Kidney tubule cell (primary cell): ENCODE data around the gene PFDN6.
"Not testable (repeated sequence)": the region's sequence is repeated elsewhere in the genome, so short reads cannot be mapped to it uniquely, and the experiment has no call there.

Source experiments
- DNase-seq: peaks from one replicate; pipeline ENCODE4 v3.0.0-alpha.2; 2018; ENCODE audit warnings: low spot score

Gene PFDN6

DNA sequence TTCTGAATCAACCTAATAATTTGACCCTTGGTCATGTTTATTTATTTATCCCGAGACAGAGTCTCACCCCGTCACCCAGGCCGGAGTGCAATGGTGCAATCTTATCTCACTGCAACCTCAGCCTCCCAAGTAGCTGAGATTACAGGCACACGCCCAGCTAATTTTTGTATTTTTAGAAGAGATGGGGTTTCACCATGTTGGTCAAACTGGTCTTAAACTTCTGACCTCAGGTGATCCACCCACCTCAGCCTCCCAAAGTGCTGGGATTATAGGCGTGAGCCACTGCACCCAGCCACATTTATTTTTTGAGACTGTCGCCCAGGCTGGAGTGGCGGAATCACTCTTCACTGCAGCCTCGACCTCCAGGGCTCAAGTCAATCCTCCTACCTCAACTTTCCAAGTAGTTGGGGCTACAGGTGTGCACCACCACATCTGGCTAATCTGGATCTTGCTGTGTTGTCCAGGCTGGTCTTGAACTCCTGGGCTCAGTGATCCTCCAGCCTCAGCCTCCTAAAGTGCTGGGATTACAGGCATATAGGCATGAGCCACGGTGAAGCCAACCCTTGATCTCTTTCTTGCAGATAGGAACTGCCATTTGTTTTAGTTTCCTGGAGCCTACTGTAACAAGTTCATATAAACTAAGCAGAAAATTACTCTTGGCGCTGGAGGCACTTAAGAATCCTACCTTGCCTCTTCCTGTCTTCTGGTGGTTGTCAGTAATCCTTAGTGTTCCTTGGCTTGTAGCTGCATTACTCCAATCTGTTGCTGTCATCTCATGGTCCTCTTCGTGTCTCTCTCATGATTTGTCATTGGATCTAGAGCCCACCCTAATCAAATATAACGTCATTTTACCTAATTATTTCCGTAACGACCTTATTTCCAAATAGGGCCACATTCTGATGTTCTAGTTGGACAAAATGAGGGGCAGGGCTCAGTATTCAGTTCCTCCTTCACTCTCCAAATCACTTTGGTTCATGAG is 15.2 kb upstream of the PFDN6 start:
- DNase-seq: no peak

DNA sequence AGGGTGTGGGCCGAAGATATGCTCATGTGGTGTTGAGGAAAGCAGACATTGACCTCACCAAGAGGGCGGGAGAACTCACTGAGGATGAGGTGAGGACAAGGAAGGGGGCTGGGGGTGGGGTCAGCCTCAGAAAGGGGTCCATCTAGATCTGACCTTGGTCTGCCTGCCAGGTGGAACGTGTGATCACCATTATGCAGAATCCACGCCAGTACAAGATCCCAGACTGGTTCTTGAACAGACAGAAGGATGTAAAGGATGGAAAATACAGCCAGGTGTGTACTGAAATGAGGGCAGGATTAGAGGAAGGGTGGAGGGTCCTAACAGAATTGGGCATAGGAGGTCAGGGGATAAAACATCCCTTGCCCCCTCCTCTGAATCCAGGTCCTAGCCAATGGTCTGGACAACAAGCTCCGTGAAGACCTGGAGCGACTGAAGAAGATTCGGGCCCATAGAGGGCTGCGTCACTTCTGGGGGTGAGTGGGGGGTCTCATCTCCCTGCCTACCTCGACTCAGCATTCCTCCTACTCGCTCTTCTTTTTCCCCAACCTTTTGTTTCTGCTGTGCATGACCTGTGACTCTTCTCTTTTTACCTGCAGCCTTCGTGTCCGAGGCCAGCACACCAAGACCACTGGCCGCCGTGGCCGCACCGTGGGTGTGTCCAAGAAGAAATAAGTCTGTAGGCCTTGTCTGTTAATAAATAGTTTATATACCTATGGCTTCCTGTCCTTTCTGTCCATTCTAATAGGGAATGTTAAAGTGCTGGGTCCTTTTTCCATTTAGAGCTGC is 13.4 kb upstream of the PFDN6 start:
- not testable (repeated sequence) for DNase-seq

DNA sequence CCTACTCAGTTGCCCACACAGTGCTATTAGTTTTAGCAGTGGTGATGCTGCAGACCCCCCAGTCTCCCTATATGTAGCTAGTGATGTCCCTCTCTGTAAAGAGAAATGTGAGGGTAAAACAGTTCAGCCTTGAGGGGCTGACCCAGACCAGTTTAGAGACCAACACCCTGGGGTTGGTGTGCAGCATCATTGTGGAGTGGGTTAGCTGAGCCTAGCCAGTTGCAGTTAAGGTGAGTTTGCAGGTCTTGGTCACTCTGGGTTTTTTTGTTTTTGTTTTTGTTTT is 12.9 kb upstream of the PFDN6 start:
- DNase-seq: no peak

DNA sequence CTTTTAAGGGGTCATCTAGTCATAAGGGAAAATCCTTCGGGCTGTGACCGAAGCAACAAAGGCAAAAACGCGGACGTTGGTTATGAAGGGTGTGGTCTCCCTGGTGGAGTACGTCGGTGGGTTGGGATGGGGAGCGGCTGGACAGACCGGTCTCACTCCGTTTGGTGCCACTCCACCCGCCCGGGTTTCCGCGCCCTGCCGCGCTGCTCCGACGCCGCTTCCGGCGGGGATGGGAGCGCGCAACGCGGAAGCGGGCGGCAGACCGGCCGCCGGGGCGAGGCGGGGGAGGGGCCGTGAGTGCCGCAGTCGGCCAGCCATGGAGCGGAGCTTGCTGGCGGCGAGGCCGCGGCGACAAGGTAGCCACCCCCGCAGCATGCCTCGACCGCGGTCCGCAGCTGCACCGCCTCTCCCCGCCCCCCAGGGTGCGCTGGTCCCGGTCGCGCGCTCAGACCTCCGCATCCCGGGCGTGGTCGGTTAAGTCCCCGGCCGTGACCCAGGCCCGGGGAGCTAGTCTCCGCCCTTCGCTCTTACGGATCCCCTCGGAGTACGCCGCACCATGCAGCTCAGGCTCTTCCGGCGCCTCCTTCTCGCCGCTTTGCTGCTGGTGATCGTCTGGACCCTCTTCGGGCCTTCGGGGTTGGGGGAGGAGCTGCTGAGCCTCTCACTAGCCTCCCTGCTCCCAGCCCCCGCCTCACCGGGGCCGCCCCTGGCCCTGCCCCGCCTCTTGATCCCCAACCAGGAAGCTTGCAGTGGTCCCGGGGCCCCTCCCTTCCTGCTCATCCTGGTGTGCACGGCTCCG is 12.3 kb upstream of the PFDN6 start, which contains the start of gene B3GALT4:
B3GALT4 (plus strand) TSS at position 260 of the 799 bp plus-strand sequence; CDS start at position 557, 297 bp downstream.
- DNase-seq: peak; percentile 82

DNA sequence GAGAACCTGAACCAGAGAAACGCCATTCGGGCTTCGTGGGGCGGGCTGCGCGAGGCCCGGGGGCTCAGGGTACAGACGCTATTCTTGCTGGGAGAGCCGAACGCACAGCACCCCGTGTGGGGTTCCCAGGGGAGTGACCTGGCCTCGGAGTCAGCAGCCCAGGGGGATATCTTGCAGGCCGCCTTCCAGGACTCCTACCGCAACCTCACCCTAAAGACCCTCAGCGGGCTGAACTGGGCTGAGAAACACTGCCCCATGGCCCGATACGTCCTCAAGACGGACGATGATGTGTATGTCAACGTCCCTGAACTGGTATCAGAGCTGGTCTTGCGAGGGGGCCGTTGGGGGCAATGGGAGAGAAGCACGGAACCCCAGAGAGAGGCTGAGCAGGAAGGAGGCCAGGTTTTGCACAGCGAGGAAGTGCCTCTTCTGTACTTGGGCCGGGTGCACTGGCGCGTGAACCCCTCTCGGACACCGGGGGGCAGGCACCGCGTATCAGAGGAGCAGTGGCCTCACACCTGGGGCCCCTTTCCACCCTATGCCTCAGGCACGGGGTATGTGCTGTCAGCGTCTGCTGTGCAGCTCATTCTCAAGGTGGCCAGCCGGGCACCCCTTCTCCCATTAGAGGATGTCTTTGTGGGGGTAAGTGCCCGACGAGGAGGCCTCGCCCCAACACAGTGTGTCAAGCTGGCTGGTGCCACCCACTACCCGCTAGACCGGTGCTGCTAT is 11.6 kb upstream of the PFDN6 start:
- DNase-seq: no peak

DNA sequence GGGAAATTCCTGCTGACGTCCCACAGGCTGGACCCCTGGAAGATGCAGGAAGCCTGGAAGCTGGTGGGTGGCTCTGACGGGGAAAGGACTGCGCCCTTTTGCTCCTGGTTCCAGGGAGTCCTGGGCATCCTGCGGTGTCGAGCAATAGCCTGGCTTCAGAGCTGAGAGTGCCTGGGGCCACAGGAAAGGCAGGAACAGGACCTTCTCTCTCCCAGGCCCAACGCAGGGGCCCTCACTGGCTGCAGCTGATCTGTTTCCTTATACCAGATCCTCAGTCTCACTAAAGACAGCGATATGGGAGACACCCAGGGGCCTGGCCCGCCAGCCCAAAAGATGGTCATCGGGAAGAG is 11.0 kb upstream of the PFDN6 start:
- DNase-seq: no peak

DNA sequence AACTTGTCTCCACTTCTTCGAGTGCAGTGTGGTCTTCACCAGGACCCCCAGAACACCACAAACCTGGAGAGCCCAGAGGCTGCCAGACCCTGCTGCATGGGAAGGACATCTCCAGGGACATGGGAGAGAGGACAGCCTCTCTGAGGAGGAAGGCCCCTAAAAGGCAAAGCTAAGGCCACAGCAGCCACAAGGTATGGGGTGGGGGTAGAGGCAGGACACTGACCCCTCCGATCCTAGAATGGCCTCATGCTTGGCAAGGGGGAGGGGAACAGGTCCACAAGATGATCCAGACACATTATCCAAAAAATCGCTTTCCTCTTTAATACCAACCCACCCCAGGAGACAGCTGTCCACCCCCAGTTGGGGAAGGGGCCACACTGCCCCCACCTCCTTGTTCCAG is 10.6 kb upstream of the PFDN6 start:
- DNase-seq: no peak

DNA sequence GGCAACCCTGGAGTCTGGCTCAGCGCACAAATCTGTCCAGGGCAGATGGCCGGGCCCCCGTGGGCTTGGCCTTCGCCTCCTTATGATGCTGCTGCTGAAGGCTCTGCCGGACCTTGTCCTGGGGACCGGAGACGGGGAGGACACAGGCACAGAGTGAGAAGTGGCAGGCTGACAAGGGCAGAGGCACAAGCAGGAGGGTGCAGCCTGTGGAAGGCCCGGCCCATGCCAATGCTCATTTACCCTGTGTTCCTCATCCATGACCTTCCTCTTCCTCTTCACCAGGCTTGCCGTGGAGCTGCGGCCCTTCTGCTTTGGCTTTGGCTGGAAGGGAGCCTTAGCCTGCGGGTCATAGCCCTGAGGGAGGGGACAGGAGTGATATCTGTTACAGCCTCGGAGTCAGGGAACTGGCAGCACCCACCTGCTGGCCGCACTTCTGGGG is 10.1 kb upstream of the PFDN6 start:
- no peak for DNase-seq

DNA sequence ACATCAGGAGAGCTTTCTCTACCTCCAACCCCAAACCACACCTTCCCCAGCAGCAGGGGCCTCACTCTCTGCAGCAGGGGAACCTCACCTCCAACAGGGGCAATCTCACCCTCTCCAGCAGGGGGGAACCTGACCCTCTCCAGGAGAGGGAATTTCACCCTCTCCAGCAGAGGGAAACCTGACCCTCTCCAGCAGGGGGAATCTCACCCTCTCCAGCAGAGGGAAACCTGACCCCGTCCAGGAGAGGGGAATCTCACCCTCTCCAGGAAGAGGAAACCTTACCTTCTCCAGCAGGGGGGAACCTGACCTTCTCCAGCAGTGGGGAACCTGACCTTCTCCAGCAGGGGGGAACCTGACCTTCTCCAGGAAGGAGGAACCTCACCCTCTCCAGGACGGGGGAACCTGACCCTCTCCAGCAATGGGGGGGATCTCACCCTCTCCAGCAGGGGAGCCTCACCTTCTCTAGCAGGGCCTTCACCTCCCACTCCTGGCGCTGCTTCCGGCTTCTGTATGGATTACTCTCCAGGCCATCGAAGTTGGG is 9.4 kb upstream of the PFDN6 start:
- peak; percentile 78 for DNase-seq

DNA sequence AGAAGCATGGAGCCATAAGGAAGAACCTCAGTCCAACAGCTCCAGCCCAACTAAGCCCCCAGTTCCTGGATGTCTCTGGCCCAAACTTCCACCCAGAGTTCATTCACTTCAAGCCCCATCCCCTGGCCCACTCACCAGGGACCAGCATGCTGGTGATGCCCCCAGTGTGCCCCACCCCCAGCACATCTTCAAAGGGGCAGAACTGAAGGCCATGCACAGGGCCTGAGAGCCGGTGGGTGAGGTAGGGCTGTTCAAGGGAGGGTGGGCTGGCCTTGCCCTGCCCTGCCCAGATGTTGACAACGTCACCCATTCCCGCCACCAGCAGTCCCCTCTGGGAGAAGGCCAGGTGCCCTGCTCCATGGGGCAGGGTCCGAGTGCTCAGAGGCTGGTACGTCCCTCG is 8.9 kb upstream of the PFDN6 start:
- no peak for DNase-seq

DNA sequence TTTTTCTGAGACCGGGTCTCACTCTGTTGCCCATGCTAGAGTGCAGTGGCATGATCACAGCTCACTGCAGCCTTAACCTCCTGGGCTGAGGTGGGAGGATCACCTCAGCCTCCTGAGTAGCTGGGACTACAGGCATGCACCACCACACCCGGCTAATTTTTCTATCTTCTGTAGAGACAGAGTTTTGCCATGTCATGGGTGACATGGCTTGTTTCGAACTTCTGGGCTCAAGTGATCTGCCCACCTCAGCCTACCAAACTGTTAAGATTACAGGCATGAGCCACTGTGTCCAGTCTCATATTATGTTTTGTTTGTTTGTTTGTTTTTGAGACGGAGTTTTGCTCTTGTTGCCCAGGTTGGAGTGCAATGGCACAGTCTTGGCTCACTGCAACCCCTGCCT is 4.2 kb upstream of the PFDN6 start:
- DNase-seq: not testable (repeated sequence)

DNA sequence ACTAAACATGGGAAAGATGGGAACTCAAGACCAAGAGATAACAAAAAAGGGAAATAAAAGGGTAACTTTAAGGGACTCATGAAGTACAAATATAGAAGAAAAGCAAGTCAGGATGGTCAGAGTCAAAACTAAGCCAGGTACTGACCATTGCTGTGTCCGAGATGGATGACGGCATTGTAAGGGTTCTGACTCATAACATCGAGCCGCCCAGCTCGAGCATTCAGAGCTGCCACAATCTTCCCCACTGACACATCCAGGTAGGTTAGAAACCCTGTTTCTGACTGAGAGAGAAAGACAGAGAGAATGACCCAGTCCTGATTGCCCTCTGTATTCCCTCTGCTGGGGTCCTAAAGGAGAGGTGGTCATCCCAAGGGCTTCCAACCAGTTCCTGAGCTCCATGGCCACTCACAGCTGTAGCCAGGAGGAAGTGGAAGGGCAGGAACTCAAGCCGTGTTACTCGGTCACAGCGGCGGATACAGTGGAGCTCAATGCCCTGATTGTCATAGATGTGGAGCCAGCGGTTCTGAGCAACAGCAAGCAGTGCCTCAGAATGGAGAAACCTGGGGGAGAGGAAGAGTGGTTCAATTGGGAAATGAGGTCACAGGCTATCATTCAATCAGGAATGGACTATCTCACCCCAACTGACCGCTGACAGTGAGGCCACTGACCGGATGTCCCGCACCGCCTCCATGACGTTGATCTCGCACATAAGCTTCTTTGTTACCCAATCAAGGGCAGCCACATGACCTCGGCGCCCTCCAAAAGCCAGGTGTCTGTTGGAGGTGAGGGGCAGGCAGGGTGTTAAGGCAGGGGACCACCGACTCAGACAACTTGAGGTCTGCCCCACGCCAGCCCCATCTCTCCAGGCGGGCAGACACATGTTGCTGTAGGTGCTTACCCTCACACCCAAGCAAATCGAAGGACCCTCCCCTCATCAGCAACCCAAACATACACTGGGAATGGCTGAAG is 2.2 kb upstream of the PFDN6 start:
- no peak for DNase-seq

DNA sequence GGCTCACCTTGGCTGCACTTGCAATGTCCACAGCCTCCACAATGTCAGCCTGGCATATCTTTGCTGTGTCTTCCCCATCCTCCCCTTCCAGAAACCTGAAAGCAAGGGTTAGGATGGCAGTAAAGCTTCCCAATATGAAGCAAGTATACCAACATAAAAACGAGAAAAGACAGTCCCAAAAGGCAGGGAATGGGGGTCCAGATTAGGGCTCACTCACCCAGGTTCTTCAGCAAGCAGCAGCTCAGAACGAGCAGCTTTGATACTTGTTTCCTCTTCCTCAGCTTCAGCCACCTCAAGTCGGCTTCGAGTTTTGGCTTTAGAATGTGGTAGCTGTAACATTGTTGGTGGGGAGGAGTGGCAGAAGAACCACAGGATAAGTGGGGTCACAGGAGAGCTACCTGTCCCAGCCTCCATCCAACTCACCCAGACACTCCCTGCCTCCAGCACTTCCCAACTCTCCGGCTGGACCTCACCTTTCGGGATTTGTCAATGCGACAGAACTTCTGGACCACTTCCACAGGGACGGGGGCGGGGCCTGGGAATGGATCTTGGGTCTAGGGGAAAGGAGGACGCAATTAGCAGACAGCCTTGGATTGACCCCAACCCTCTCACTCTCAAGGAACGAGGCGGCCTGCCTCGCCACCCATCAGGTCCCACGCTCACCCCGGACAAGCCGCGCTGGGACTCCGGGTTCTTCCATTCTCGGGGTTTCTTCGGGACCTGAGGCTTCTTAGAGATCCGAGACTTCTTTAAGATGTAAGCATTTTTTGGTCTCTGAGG is 1.1 kb upstream of the PFDN6 start:
- no peak for DNase-seq

DNA sequence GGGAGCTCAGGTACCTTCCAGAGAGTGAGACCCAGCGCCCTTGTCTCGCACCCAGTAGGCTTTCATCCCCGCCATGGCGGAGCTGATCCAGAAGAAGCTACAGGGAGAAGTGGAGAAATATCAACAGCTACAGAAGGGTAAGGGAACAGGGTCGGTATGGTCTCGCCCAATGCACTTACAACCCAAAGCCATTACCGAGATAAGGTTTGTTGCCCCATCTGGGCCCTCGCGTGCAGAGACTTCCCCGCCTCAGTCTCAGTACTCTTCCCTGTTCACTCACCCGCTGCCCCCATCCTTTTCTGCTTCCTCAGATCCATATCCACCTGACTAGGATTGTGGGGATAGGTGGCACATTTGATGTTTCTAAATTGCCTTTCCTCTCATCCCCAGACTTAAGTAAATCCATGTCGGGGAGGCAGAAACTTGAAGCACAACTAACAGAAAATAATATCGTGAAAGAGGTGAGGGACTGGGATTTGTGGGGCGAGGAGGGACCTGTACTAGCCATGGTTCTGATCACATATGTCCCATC is 449 bp downstream of the PFDN6 start:
- no peak for DNase-seq

DNA sequence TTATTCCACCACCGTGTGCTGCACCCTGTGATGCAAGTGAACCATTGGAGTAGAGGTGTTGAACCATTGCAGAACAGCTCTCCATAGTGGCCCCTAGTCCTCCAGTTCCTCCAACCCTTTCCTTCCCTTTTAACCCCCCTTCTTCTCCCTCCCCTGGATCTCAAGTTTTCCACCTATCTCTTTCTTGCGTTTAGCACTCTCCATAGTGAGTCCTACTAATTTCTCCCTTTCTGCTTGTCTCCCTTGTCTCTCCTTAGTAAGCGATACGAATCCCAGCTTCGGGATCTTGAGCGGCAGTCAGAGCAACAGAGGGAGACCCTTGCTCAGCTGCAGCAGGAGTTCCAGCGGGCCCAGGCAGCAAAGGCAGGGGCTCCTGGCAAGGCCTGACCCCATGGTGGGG is 1.1 kb downstream of the PFDN6 start:
- no peak for DNase-seq

DNA sequence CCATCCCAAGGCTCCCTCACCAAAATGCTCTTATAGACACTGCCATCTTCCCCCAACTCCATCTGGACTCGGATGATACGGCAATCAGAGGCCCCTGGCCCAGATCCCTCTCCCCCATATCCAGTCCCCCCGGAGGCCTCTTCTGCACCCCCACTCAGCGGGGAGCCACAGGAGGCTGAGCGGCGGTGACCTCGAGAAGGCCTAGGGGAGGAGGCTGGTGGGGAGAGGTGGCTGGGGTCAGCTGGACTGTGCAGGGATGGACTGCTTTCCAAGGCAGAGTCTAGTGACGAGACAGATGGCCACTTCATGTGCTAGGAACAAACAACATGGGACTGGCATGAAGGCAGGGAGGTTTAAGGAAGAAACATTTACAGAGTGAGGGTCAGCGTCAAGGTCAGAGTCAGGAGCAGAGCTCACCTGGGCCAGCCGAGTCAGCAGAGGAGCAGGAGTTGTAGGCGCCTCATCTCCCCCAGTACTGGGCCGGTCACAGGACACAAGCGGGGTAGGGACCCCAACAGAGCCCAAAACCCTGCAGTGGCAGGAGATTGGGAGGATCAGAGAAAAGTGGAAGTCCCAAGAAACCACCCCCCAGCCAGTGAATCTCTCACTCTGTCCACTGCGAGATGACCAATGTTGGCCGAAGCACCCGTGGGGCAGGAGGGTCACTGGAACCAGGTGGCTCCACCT is 3.7 kb downstream of the PFDN6 start:
- DNase-seq: no peak

DNA sequence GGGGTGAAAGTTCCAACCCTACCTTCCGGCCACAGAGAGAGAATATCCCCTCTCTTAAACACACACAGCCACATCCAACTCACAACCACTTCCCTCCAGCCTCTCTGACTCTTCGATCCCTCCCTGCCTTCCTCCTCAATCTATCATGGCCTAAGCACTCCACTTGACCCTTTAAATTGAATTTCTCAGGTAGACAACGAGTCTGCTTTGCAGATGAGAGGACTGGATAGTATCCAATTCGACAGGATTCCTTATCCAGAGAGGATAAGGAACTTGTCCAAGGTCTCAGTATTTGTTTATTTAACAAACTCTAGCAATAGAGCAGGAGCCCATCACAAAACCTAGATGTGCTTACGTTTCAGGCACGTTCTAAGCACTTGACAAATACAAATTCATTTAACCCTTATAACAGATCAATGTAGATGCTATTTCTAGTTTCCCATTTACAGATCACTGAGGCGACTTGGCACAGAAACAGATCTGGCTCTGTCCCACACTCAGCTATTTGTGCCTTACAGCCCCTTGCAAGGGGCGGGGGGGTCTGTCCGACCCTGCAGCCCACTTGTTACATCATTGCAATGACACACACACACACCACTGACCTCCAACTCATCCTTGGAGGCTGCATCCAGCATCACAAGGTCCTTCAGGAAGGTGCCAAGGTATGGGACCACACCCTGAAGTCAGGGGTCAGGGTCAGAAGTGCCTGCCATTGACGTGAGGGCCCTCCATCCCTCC is 4.9 kb downstream of the PFDN6 start:
- DNase-seq: no peak
